Skeletal muscle tissue (tissue), 4 donors: ENCODE results near the gene PSTPIP1. TPM values are rescaled to one million over a fixed set of nuclear protein-coding genes. Genes with fewer than 3 reads are reported as not detected.
A peak's percentile ranks its signal among the peaks of the same experiment; 100 is the strongest.

Experiments used
- H3K27ac ChIP-seq: one replicate; pipeline ENCODE4 v1.7.0; 2013; ENCODE audit warnings: mild to moderate bottlenecking, low read depth, low read length, inconsistent platforms
- H3K27me3 ChIP-seq, 3 donors: one replicate each; pipeline ENCODE4 v1.7.0; 2013; ENCODE audit warnings: low read length in 3 of 3; ENCODE audit not compliant: control insufficient read depth in 3 of 3, insufficient read depth in 3 of 3
- H3K36me3 ChIP-seq, 3 donors: one replicate each; pipeline ENCODE4 v1.7.0; 2013; ENCODE audit warnings: low read length in 3 of 3; ENCODE audit not compliant: control insufficient read depth in 3 of 3, insufficient read depth in 3 of 3
- H3K4me1 ChIP-seq, 3 donors: one replicate each; pipeline ENCODE4 v1.7.0; 2013; ENCODE audit warnings: low read length in 3 of 3, mild to moderate bottlenecking in 3 of 3; ENCODE audit not compliant: control insufficient read depth in 3 of 3, insufficient read depth in 3 of 3
- H3K4me3 ChIP-seq, 3 donors: one replicate each; pipeline ENCODE4 v1.7.0; 2013; ENCODE audit warnings: low read length in 3 of 3
- H3K9ac ChIP-seq, 3 donors: one replicate each; pipeline ENCODE4 v1.7.0; 2013; ENCODE audit warnings: low read length in 3 of 3, mild to moderate bottlenecking in 3 of 3, moderate library complexity in 2 of 3, low read depth in 1 of 3
- H3K9me3 ChIP-seq, 3 donors: one replicate each; pipeline ENCODE4 v1.7.0; 2013; ENCODE audit warnings: low read length in 3 of 3; ENCODE audit not compliant: control insufficient read depth in 3 of 3
- total RNA-seq: library from RNA; depleted of rRNA; stranded (reverse); fragments of >200 nt; gene quantifications from one replicate; pipeline ENCODE4 v1.2.3, GENCODE V29; 2014
- donor health status: Osteomylitis.

Gene PSTPIP1
- total RNA-seq, 1 donor from 2014 or later, result 2.1 TPM

DNA sequence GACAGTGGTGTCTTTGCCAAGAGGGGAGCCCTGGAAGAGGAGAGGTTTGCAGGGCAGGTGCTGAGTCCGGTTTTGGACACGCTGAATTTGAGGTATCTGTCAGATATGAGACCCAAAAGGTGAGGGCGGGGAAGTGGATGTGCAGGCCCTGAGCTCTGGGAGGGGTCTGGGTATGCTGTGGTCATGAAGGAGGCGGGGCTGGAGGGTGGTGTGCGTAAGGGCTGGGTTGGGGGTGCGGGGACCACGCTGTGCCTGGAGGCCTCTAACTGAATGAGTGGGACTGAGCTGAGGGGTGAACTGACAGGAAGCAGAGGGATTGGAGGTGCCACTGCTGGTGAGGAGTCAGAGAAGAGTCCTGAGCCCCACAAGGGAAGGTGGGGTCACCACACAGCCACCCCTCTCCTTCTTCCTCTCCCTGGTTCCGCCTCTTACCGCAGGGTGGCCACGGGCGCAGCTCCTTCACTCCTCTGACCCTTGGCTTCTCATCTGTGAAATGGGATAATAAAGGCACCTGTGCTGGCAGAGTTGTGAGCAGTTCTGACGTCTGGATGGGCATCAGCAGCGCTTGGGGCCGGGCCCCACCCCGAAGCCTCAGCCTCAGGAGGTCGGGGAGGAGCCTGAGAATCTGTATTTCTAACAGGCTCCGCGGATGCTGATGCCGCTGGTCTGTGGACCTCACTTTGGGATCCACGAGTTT is 28.8 kb downstream of the PSTPIP1 start:
- Histone ChIP-seq H3K27me3 (peaks cover 0 to 2% (median 0%) of the 10 kb centered on the region in 3 donors), H3K9ac (no peak overlapping the region), H3K4me1 (peaks cover 3 to 33% (median 21%) of the 10 kb centered on the region in 3 donors), H3K9me3 (no peaks in the 10 kb centered on the region), H3K36me3 (no peaks in the 10 kb centered on the region), H3K4me3 (no peak overlapping the region), H3K27ac (no peak overlapping the region)

DNA sequence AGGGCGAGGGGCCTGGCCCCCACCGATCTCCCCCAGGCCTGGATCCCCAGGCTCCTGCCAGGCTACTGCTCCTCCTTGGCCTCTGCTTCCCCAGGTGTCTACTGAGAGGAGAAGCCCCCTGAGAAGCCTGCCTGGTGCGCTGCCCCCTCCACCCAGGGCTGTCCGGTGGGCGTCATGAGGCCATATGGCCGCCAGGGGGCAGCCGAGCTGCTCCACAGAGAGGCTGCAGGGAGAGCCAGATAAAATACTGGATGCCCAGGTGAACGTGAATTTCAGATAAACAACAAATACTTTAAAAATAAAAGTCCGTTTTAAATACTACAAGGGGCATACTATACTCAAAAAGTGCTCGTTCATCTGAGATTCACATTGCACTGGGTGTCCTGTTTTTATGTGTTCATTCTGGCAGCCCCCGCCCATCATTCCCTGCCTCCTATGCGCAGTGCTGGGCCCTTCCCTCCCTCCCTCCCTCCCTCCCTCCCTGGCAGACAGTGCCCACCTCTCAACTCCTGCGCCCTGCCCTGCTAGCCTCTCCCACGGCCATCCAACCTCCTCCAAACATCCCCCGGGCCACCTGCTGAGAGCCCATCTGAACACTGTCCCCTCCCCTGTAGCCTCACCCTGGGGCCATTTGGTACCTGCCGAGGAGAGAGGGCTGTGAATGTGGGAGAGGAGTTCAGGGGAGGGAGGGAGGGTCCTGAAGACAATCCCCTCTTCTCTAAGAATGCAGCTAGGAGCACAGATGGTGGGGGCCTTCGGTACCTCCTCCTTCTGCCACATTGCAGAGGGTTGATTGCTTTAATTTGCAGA is 29.6 kb downstream of the PSTPIP1 start:
- no peak overlapping the region for H3K27ac ChIP-seq
- no peak overlapping the region for H3K9ac ChIP-seq
- H3K27me3 ChIP-seq, result peaks cover 0 to 4% (median 0%) of the 10 kb centered on the region in 3 donors
- no peaks in the 10 kb centered on the region for H3K36me3 ChIP-seq
- H3K9me3 ChIP-seq, result no peaks in the 10 kb centered on the region
- H3K4me1 ChIP-seq, result peaks cover 4 to 34% (median 21%) of the 10 kb centered on the region in 3 donors
- no peak overlapping the region for H3K4me3 ChIP-seq

DNA sequence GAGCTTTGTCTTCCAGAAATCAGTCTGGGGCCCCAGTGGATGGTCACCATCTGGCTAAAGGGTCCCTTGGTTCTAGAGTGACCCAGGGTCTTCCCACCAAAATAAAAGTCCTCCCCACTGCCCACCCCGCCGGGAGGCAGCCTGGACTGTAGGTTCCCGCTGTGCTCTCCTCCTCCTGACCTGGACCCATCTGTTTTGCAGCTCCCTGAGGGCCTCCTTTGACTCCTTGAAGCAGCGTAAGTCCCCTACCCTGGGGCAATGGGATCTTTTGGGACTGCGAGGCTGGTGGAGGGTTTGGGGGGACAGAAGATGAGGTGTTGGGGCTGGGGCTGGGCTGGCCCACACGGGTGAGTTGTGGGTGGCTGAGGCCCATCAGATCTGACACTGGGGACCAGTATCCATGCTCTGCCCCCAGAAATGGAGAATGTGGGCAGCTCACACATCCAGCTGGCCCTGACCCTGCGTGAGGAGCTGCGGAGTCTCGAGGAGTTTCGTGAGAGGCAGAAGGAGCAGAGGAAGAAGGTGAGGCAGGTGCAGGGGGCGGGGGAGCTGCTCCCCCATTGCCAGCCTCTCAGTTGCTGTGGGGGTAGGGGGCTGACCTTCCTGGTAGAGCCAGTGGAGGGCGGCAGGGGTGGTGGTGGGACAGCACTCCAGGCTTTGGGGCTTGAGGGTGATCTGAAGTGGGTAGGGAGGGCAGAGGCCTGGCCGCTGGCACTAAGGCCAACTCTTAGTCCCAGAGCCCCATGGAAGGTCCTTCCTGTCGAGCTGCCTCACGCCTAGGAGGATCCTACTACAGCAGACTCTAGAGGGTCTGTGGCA is 30.4 kb downstream of the PSTPIP1 start:
- H3K4me3 ChIP-seq, result no peak overlapping the region
- H3K36me3 ChIP-seq, result no peaks in the 10 kb centered on the region
- H3K9ac ChIP-seq, result no peak overlapping the region
- H3K27ac ChIP-seq, result no peak overlapping the region
- H3K4me1 ChIP-seq, result peaks cover 4 to 31% (median 21%) of the 10 kb centered on the region in 3 donors
- no peaks in the 10 kb centered on the region for H3K9me3 ChIP-seq
- peaks cover 0 to 4% (median 0%) of the 10 kb centered on the region in 3 donors for H3K27me3 ChIP-seq

DNA sequence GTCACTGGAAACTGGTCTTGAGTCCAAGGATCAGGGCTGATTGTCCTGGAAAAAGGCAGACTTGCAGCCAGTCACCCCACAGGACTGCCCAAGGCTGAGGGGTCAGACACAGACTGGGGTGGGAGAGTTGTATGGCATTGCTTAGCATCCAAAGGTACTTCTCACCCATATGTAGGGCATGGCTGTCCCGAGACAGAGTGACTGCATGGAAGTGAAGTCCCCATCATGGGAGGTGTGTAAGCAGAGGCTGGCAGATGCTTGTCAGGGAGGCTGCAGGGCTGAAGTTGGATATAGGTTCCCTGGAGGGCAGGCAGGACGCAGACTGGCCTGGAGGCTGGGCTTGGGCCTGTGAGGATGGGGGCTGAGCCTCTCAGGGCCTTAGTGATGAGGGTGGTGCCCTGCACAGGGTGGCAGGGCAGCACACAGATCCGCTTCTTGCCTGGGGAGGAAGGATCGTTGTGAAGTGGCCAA is 31.1 kb downstream of the PSTPIP1 start:
- Histone ChIP-seq H3K9me3 (no peaks in the 10 kb centered on the region), H3K4me3 (no peak overlapping the region), H3K27me3 (peaks cover 0 to 4% (median 0%) of the 10 kb centered on the region in 3 donors), H3K27ac (no peak overlapping the region), H3K4me1 (peaks cover 4 to 29% (median 17%) of the 10 kb centered on the region in 3 donors), H3K36me3 (no peaks in the 10 kb centered on the region), H3K9ac (peak overlapping the region in 1 of 3 donors; percentile 25)

DNA sequence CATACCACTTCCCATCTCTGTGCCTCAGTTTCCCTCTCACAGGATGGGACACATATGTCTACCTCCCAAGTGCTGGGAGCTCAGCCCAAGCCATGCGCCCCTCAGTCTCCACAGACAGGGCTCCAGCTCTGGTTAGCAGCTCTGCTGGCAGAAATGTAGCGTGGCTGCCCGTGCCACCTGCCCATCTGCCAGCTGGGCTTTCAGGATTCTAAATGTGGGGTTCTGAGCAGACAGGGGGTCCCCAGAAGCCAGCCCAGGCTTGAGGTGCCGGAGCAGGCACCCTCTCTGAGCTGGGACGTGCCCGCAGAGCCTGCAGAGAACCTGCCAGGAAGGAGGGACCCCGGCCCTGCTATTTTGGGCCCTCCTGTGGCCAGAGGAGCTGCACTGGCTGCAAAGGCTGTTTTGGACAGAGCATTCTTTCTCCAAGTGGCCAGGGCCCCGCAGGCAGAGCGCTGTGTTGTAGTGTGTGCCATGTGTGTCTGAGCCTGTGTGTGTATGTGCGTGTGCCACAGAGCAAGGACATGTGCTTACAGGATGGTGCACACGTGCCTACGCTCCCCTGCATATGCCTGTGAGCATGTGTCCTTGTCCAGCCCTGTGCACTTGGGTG is 31.7 kb downstream of the PSTPIP1 start:
- Histone ChIP-seq H3K9me3 (no peaks in the 10 kb centered on the region), H3K4me1 (peaks cover 4 to 33% (median 16%) of the 10 kb centered on the region in 3 donors), H3K27me3 (peaks cover 0 to 4% (median 0%) of the 10 kb centered on the region in 3 donors), H3K36me3 (no peaks in the 10 kb centered on the region), H3K9ac (peak overlapping the region in 1 of 3 donors; percentile 8), H3K4me3 (no peak overlapping the region), H3K27ac (no peak overlapping the region)

DNA sequence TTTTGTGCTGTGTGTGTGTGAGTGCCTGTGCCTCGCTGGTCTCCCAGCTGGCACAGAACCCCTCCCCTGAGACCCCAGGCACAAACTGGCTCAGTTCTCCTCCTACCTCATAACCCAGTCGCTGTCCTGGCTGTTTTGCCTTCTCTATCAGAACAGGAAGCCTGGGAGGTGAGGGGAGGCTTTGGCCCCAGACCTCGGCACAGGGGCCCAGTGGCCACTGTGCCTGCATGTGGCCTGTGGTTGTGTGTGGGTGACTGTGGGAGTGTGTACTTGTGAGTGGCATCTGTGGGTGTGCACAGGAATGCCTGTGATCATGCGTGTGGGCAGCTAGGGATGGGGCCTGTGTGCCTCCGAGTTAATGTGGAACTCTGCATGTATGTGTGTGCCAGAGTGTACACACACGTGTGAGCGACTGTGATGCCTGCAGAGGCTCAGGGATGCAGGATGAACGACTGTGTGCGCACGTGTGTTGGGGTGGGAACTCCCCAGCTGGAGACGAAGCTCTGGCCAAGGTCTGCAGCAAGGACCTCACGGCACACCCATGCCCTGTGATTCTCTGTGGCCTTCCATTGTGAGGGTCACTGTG is 32.3 kb downstream of the PSTPIP1 start:
- Histone ChIP-seq H3K36me3 (no peaks in the 10 kb centered on the region), H3K4me3 (no peak overlapping the region), H3K9ac (no peak overlapping the region), H3K27ac (no peak overlapping the region), H3K4me1 (peaks cover 4 to 33% (median 14%) of the 10 kb centered on the region in 3 donors), H3K9me3 (no peaks in the 10 kb centered on the region), H3K27me3 (peaks cover 0 to 4% (median 0%) of the 10 kb centered on the region in 3 donors)

DNA sequence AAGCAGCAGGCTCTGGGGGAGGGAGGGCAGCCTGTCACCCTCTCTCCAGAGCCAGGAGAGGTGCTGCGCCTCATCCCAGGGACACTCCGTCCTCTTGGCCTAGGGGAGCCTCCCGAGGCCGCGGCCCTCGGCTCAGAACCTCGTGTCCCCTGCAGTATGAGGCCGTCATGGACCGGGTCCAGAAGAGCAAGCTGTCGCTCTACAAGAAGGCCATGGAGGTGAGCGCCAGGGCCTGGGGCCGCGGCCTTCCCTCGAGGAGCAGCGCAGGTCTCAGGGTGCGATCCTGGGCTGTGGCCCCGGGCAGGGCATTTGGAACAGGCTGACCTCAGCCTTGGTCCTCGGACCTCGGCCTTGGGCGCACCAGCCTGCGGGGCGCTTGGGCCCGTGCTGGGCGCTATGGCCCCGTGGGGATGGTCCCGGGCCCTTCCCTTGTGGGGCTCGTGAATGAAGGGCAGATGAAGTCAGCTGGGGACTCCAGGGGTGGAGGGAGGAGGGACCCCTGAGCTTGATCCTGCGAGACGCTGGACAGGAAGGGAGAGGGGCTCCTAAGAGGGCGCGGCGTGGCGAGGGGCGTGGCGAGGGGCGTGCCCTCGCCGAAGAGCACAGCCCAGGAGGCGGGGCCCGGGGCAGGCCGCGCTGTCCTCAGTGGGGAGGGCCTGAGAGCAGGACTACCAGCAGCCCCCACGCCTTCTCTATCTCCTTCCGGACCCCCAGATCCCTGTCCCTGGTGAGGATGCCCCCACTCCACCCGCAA is 32.9 kb downstream of the PSTPIP1 start:
- H3K36me3 ChIP-seq, result no peaks in the 10 kb centered on the region
- no peak overlapping the region for H3K27ac ChIP-seq
- H3K9me3 ChIP-seq, result no peaks in the 10 kb centered on the region
- H3K27me3 ChIP-seq, result peaks cover 0 to 4% (median 0%) of the 10 kb centered on the region in 3 donors
- peaks cover 4 to 36% (median 17%) of the 10 kb centered on the region in 3 donors for H3K4me1 ChIP-seq
- H3K9ac ChIP-seq, result no peak overlapping the region
- H3K4me3 ChIP-seq, result peak overlapping the region; percentile 2 to 49 (median 29)

DNA sequence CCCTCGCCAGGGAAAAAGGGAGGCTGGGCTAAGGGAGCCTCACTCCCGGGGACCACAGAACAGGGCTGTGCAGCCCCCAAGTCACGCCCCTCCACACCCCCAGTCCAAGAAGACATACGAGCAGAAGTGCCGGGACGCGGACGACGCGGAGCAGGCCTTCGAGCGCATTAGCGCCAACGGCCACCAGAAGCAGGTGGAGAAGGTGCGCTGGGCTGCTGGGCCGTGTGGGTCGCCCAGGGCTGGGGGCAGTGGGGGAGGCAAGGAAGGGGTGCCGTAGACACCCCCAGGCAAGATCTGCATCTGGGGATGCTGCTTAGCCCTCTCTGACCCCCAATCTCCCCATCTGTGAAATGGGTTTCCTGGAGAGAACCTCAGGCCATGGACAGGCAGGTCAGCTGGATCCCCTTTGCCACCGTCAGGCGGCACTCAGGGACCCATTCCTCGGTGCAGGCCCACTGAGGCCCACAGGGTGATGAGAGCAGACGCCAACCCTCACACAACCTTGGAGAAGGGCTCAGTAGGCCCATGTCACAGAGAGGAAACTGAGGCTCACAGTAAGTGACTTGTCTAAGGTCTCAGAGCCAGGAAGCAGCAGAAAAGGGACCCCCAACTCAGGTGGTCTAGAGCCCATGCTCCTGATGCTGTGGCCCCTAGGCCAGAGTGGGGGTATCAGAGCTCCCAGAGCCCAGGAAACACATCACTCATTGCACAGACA is 33.7 kb downstream of the PSTPIP1 start:
- Histone ChIP-seq H3K36me3 (no peaks in the 10 kb centered on the region), H3K4me1 (peaks cover 4 to 43% (median 24%) of the 10 kb centered on the region in 3 donors), H3K27ac (no peak overlapping the region), H3K27me3 (peaks cover 0 to 4% (median 0%) of the 10 kb centered on the region in 3 donors), H3K9ac (peak overlapping the region in 1 of 3 donors; percentile 20), H3K9me3 (no peaks in the 10 kb centered on the region), H3K4me3 (peak overlapping the region; percentile 2 to 35 (median 29))
